Measurements from ENCODE around the gene GRM7. TPM values are rescaled to one million over a fixed set of nuclear protein-coding genes. Genes with fewer than 3 reads are reported as not detected.

Gene GRM7
- total RNA-seq, 1 experiment from 2014 or later, result not detected

- ATAC-seq (no peak), DNase-seq (ENCODE audit: low read depth, low spot score) (no peak)
- Histone ChIP-seq H3K4me2 (ENCODE audit: low read length) (no peak overlapping the region), H2AFZ (ENCODE audit: low read depth, low read length, poor library complexity, severe bottlenecking) (no peak overlapping the region), H3K79me2 (ENCODE audit: insufficient read depth, low read length) (no peaks in the 10 kb centered on the region), H4K20me1 (ENCODE audit: insufficient read depth) (no peaks in the 10 kb centered on the region), H3K27ac (ENCODE audit: low read depth, low read length) (no peak overlapping the region), H3K9me3 (ENCODE audit: control insufficient read depth in 1 of 2, insufficient read depth in 1 of 2, low read depth in 1 of 2, low read length in 2 of 2) (no peaks in the 10 kb centered on the region), H3K4me3 (replicated peaks in 1 of 2; ENCODE audit: low read depth in 1 of 2, low read length in 2 of 2) (no peak overlapping the region), H3K4me1 (ENCODE audit: control insufficient read depth in 1 of 2, insufficient read depth in 2 of 2, low read length in 2 of 2) (no peaks in the 10 kb centered on the region), H3K9ac (ENCODE audit: low read length) (no peak overlapping the region), H3K9me2 (ENCODE audit: insufficient read depth) (no peaks in the 10 kb centered on the region), H3K27me3 (ENCODE audit: insufficient read depth, low read length) (no peaks in the 10 kb centered on the region), H3K36me3 (ENCODE audit: control insufficient read depth in 1 of 2, insufficient read depth in 2 of 2, low read length in 2 of 2) (no peaks in the 10 kb centered on the region)
- intact Hi-C loops (cut with micrococcal nuclease), result no loop called here
- CTCF ChIA-PET, result no interaction called here
- BruUV-seq (replicated peaks), result no TSS peak
- POLR2A ChIA-PET, result no interaction called here
- RAD21 ChIA-PET (ENCODE audit: low non-redundant PET in 1 of 2, low total read pairs in 2 of 2, uncharacterized antibody in 2 of 2, unreplicated experiment in 2 of 2), result no interaction called here
- TF ChIP-seq POLR2A (IDR thresholded peaks at IDR 0.05; ENCODE audit: borderline replicate concordance, extremely low read depth, insufficient read depth, insufficient read length) (no peak), ZBTB33 (IDR thresholded peaks at IDR 0.05; ENCODE audit: extremely low read depth, insufficient replicate concordance, low read length) (no peak)
Observed at GRCh38 chr3:7346364-7346763, 485.4 kb downstream of the GRM7 start.

- Histone ChIP-seq H3K9ac (ENCODE audit: low read length) (no peak overlapping the region), H4K20me1 (ENCODE audit: insufficient read depth) (no peaks in the 10 kb centered on the region), H3K4me3 (replicated peaks in 1 of 2; ENCODE audit: low read depth in 1 of 2, low read length in 2 of 2) (no peak overlapping the region), H3K79me2 (ENCODE audit: insufficient read depth, low read length) (no peaks in the 10 kb centered on the region), H3K9me2 (ENCODE audit: insufficient read depth) (no peaks in the 10 kb centered on the region), H3K27me3 (ENCODE audit: insufficient read depth, low read length) (no peaks in the 10 kb centered on the region), H3K36me3 (ENCODE audit: control insufficient read depth in 1 of 2, insufficient read depth in 2 of 2, low read length in 2 of 2) (no peaks in the 10 kb centered on the region), H3K4me2 (ENCODE audit: low read length) (no peak overlapping the region), H2AFZ (ENCODE audit: low read depth, low read length, poor library complexity, severe bottlenecking) (no peak overlapping the region), H3K4me1 (ENCODE audit: control insufficient read depth in 1 of 2, insufficient read depth in 2 of 2, low read length in 2 of 2) (no peaks in the 10 kb centered on the region), H3K27ac (ENCODE audit: low read depth, low read length) (no peak overlapping the region), H3K9me3 (ENCODE audit: control insufficient read depth in 1 of 2, insufficient read depth in 1 of 2, low read depth in 1 of 2, low read length in 2 of 2) (no peaks in the 10 kb centered on the region)
- ChIA-PET RAD21 (ENCODE audit: low non-redundant PET in 1 of 2, low total read pairs in 2 of 2, uncharacterized antibody in 2 of 2, unreplicated experiment in 2 of 2) (no interaction called here), CTCF (no interaction called here), POLR2A (no interaction called here)
- DNase-seq (ENCODE audit: low read depth, low spot score) (no peak), ATAC-seq (no peak)
- BruUV-seq (replicated peaks), result no TSS peak
- TF ChIP-seq SIN3A (IDR thresholded peaks at IDR 0.05; ENCODE audit: low read depth) (no peak), CBX3 (IDR thresholded peaks at IDR 0.05; ENCODE audit: low read depth) (no peak), JUND (IDR thresholded peaks at IDR 0.05) (no peak), MAX (IDR thresholded peaks at IDR 0.05) (no peak), SP1 (IDR thresholded peaks at IDR 0.05; ENCODE audit: low read depth) (no peak), REST (IDR thresholded peaks at IDR 0.05; ENCODE audit: low read depth) (no peak), POLR2A (IDR thresholded peaks at IDR 0.05; ENCODE audit: borderline replicate concordance, extremely low read depth, insufficient read depth, insufficient read length) (no peak), EZH2 (IDR thresholded peaks at IDR 0.05) (no peak), SRF (IDR thresholded peaks at IDR 0.05; ENCODE audit: low read depth) (no peak), FOSL1 (IDR thresholded peaks at IDR 0.05; ENCODE audit: low read depth) (no peak)
- intact Hi-C loops (cut with micrococcal nuclease), result no loop called here
Observed at GRCh38 chr3:7357101-7357500, 496.2 kb downstream of the GRM7 start.
